Mesenchymal stem cell (in vitro differentiated cells and primary cell): ENCODE results near the gene RIPK3.
A peak's percentile ranks its signal among the peaks of the same experiment; 100 is the strongest.

ENCODE experiments used
- DNase-seq: peaks from one replicate; pipeline ENCODE4 v3.0.0-alpha.2; 2013
- H2AFZ ChIP-seq: one replicate; pipeline ENCODE4 v1.6.1; 2013; ENCODE audit warnings: low read depth, mild to moderate bottlenecking, control low read depth, inconsistent platforms, low read length, moderate library complexity
- H2AK5ac ChIP-seq: 2 replicates; pipeline ENCODE4 v1.6.1; 2013; ENCODE audit warnings: low read length, moderate library complexity, mild to moderate bottlenecking, inconsistent platforms; ENCODE audit not compliant: severe bottlenecking
- H2BK120ac ChIP-seq: one replicate; pipeline ENCODE4 v1.6.1; 2013; ENCODE audit warnings: low read depth, mild to moderate bottlenecking, inconsistent platforms, low read length, moderate library complexity
- H2BK12ac ChIP-seq, 2 experiments: one replicate each; pipeline ENCODE4 v1.6.1; 2013; ENCODE audit warnings: inconsistent platforms in 2 of 2, low read length in 2 of 2, mild to moderate bottlenecking in 2 of 2, moderate library complexity in 2 of 2, control low read depth in 1 of 2
- H2BK15ac ChIP-seq: one replicate; pipeline ENCODE4 v1.6.1; 2013; ENCODE audit warnings: mild to moderate bottlenecking, low read depth, inconsistent platforms; ENCODE audit not compliant: poor library complexity, severe bottlenecking
- H2BK5ac ChIP-seq: 2 replicates; pipeline ENCODE4 v1.6.1; 2013; ENCODE audit warnings: low read depth, mild to moderate bottlenecking, low read length, control low read depth, inconsistent platforms; ENCODE audit not compliant: poor library complexity, severe bottlenecking
- H3K14ac ChIP-seq, 2 experiments: one replicate each; pipeline ENCODE4 v1.6.1; 2013; ENCODE audit warnings: inconsistent platforms in 2 of 2, low read length in 2 of 2, control low read depth in 1 of 2, mild to moderate bottlenecking in 1 of 2, moderate library complexity in 1 of 2
- H3K18ac ChIP-seq, 2 experiments: one replicate each; pipeline ENCODE4 v1.6.1; 2013; ENCODE audit warnings: inconsistent platforms in 2 of 2, low read length in 2 of 2, control low read depth in 1 of 2, low read depth in 1 of 2, mild to moderate bottlenecking in 1 of 2
- H3K23ac ChIP-seq, 2 experiments: one replicate each; pipeline ENCODE4 v1.6.1; 2013; ENCODE audit warnings: inconsistent platforms in 2 of 2, low read length in 2 of 2, mild to moderate bottlenecking in 2 of 2, moderate library complexity in 2 of 2, control low read depth in 1 of 2
- H3K27ac ChIP-seq: 2 replicates; pipeline ENCODE4 v1.5.1; 2013; ENCODE audit warnings: mild to moderate bottlenecking, moderate library complexity, low read length, control low read depth, inconsistent platforms; ENCODE audit not compliant: poor library complexity, severe bottlenecking
- H3K27me3 ChIP-seq, 2 experiments: 2 replicates each; pipeline versions ENCODE4 v1.6.1 to v1.7.0; 2013; ENCODE audit warnings: low read length in 2 of 2, mild to moderate bottlenecking in 2 of 2, moderate library complexity in 2 of 2, control low read depth in 1 of 2, inconsistent platforms in 1 of 2; ENCODE audit not compliant: control insufficient read depth in 1 of 2, insufficient read depth in 1 of 2
- H3K36me3 ChIP-seq, 2 experiments: 2 replicates each; pipeline versions ENCODE4 v1.6.1 to v1.7.0; 2013; ENCODE audit warnings: low read length in 2 of 2, control low read depth in 1 of 2, inconsistent platforms in 1 of 2, low read depth in 1 of 2, mild to moderate bottlenecking in 1 of 2; ENCODE audit not compliant: insufficient read depth in 2 of 2, control insufficient read depth in 1 of 2
- H3K4ac ChIP-seq, 2 experiments: one replicate each; pipeline ENCODE4 v1.6.1; 2013; ENCODE audit warnings: inconsistent platforms in 2 of 2, low read length in 2 of 2, mild to moderate bottlenecking in 2 of 2, moderate library complexity in 2 of 2, control low read depth in 1 of 2, low read depth in 1 of 2
- H3K4me1 ChIP-seq: 2 replicates; pipeline ENCODE4 v1.6.1; 2013; ENCODE audit warnings: low read depth, low read length, control low read depth; ENCODE audit not compliant: control insufficient read depth, insufficient read depth
- H3K4me2 ChIP-seq: 2 replicates; pipeline ENCODE4 v1.6.1; 2013; ENCODE audit warnings: low read length, mild to moderate bottlenecking, inconsistent platforms; ENCODE audit not compliant: poor library complexity, severe bottlenecking
- H3K4me3 ChIP-seq, 2 experiments: 2 replicates each; pipeline versions ENCODE4 v1.5.1 to v1.7.0; 2013; ENCODE audit warnings: low read length in 2 of 2, mild to moderate bottlenecking in 2 of 2, control low read depth in 1 of 2, low read depth in 1 of 2; ENCODE audit not compliant: insufficient read depth in 1 of 2
- H3K79me1 ChIP-seq: replicated peaks from 2 replicates; pipeline ENCODE4 v1.6.1; 2013; ENCODE audit warnings: mild to moderate bottlenecking, control low read depth, low read length, inconsistent platforms; ENCODE audit not compliant: poor library complexity, severe bottlenecking
- H3K9ac ChIP-seq: 2 replicates; pipeline ENCODE4 v1.7.0; 2013; ENCODE audit warnings: mild to moderate bottlenecking, low read length, moderate library complexity
- H3K9me3 ChIP-seq: 2 replicates; pipeline ENCODE4 v1.7.0; 2013; ENCODE audit warnings: mild to moderate bottlenecking, low read length; ENCODE audit not compliant: control insufficient read depth
- H4K8ac ChIP-seq: one replicate; pipeline ENCODE4 v1.6.1; 2013; ENCODE audit warnings: inconsistent platforms, mild to moderate bottlenecking, low read length, moderate library complexity
- H4K91ac ChIP-seq: one replicate; pipeline ENCODE4 v1.6.1; 2013; ENCODE audit warnings: mild to moderate bottlenecking, low read length, inconsistent platforms
- WGBS: methylation state at CpG from one replicate; pipeline ENCODE4 v1.1.7; 2013; ENCODE audit warnings: mixed read lengths; 5-methylcytosine and 5-hydroxymethylcytosine counted together

Gene RIPK3

GRCh38 chr14:24314377-24315193 is 25.2 kb downstream of the RIPK3 start:
- WGBS = 94% methylated on average over 4 of the region's 5 CpGs
- Histone ChIP-seq H2AK5ac (no peak overlapping the region), H3K79me1 (no peaks in the 10 kb centered on the region), H4K8ac (no peak overlapping the region), H3K27me3 (peaks cover 7 to 19% of the 10 kb centered on the region in 2 experiments), H3K4me2 (no peak overlapping the region), H3K4me3 (no peak overlapping the region), H3K36me3 (peaks cover 0 to 21% of the 10 kb centered on the region in 2 experiments), H2BK120ac (no peak overlapping the region), H3K23ac (no peak overlapping the region), H3K27ac (no peak overlapping the region), H3K18ac (no peak overlapping the region), H2BK12ac (peak overlapping the region in 1 of 2 experiments; percentile 54), H3K9me3 (no peaks in the 10 kb centered on the region), H2AFZ (no peak overlapping the region), H2BK5ac (no peak overlapping the region), H3K14ac (no peak overlapping the region), H2BK15ac (no peak overlapping the region), H4K91ac (no peak overlapping the region), H3K9ac (no peak overlapping the region), H3K4ac (no peak overlapping the region), H3K4me1 (peaks cover 3% of the 10 kb centered on the region)
- no peak for DNase-seq

DNA sequence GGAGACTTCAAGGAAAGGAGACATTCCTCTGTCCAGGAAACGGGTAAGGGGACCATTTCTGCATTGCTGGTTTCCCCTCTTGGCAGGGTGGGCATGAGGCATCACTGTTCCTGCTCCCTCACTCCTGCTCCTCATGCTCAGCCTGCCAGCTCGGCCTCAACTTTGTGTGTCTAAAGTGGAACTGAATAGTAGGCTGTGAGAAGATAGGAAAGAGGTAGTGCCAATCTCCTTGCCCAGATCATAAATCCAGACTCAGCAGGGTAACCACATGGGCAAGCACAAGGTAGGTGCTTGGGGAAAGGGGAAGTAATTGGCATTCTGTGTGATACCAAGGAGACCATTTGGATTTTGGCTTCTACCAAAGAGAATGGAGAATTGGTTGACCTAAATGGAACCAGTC is 25.9 kb downstream of the RIPK3 start:
- 76% methylated on average over 2 of the region's 2 CpGs for WGBS
- no peak overlapping the region for H2BK120ac ChIP-seq
- H3K14ac ChIP-seq = no peak overlapping the region
- H3K9ac ChIP-seq = no peak overlapping the region
- H4K91ac ChIP-seq = no peak overlapping the region
- H3K4ac ChIP-seq = no peak overlapping the region
- no peak overlapping the region for H3K4me3 ChIP-seq
- H3K27me3 ChIP-seq = peaks cover 7 to 12% of the 10 kb centered on the region in 2 experiments
- H3K23ac ChIP-seq = no peak overlapping the region
- no peak overlapping the region for H2BK12ac ChIP-seq
- no peak overlapping the region for H2BK5ac ChIP-seq
- no peak overlapping the region for H2BK15ac ChIP-seq
- no peaks in the 10 kb centered on the region for H3K79me1 ChIP-seq
- no peak overlapping the region for H3K4me2 ChIP-seq
- peaks cover 2 to 23% of the 10 kb centered on the region in 2 experiments for H3K36me3 ChIP-seq
- H3K4me1 ChIP-seq = peaks cover 3% of the 10 kb centered on the region
- H3K9me3 ChIP-seq = no peaks in the 10 kb centered on the region
- no peak for DNase-seq
- H3K18ac ChIP-seq = peak overlapping the region in 1 of 2 experiments; percentile 61
- H2AFZ ChIP-seq = no peak overlapping the region
- H3K27ac ChIP-seq = no peak overlapping the region
- H4K8ac ChIP-seq = no peak overlapping the region
- no peak overlapping the region for H2AK5ac ChIP-seq

DNA sequence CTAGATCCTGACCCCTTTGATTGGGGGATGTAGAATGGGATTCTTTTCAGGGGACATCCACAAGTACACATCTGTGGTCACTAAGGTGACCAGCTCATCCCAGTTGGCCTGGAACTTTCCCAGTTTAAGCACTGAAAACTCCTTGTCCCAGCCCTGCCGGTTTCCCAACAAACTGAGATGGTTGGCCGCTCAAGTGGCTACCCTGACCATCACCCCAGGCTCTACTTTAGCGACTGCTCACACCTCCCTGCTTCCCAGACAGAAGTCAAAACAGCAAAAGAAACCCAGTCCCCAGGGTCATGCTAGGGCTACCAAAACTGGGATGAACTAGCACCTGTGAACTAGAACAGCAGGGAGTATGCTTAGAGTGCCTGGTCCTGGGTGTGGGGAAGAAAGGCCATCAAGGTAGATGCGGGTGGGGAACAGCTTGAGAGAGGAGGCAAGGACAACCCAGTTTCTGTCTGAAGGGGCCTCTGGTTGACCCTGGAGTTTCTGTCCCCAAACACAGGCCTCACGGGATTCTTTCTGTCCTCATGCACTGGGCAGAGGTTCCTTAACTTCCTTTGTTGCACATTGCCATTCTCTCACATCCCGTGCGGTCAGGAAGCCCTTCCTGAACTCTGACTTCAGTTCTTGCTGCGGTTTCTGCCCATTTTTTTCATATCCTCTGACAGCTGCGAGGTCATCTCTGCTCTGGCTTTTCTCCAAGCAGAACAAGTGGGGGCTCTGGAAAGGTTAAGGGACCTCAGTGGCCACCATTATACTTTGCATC is 26.9 kb downstream of the RIPK3 start:
- H3K4me1 ChIP-seq = peaks cover 3% of the 10 kb centered on the region
- H2BK15ac ChIP-seq = no peak overlapping the region
- DNase-seq = peak; percentile 69
- H3K9me3 ChIP-seq = no peaks in the 10 kb centered on the region
- no peak overlapping the region for H4K91ac ChIP-seq
- no peak overlapping the region for H3K4me2 ChIP-seq
- WGBS = 60% methylated on average over 8 of the region's 9 CpGs
- no peak overlapping the region for H3K4ac ChIP-seq
- H3K9ac ChIP-seq = no peak overlapping the region
- no peak overlapping the region for H4K8ac ChIP-seq
- H3K27ac ChIP-seq = no peak overlapping the region
- no peak overlapping the region for H2BK120ac ChIP-seq
- no peak overlapping the region for H2AFZ ChIP-seq
- H3K27me3 ChIP-seq = peaks cover 2 to 7% of the 10 kb centered on the region in 2 experiments
- H3K79me1 ChIP-seq = peaks cover 3% of the 10 kb centered on the region
- no peak overlapping the region for H3K14ac ChIP-seq
- H3K23ac ChIP-seq = no peak overlapping the region
- H3K18ac ChIP-seq = no peak overlapping the region
- H2BK5ac ChIP-seq = no peak overlapping the region
- H2AK5ac ChIP-seq = no peak overlapping the region
- peaks cover 8 to 27% of the 10 kb centered on the region in 2 experiments for H3K36me3 ChIP-seq
- no peak overlapping the region for H2BK12ac ChIP-seq
- H3K4me3 ChIP-seq = no peak overlapping the region
